Natural killer cell (primary cell): ENCODE results near the gene CDK3. TPM values are rescaled to one million over a fixed set of nuclear protein-coding genes. Genes with fewer than 3 reads are reported as not detected.
A peak's percentile ranks its signal among the peaks of the same experiment; 100 is the strongest.

Experiments
- ATAC-seq, 3 donors: fragments of 150-1000 bp in 2 of 3; fragments of 200-7000 bp in 1 of 3; cut with Tn5 transposase; 1 replicate in 1 of 3; 2 replicates in 2 of 3; pipeline ENCODE4 v1.10.0; 2021; ENCODE audit warnings: mild to moderate bottlenecking in 2 of 3, moderate library complexity in 2 of 3
- DNase-seq, 2 donors: peaks; one replicate each; pipeline versions ENCODE4 v3.0.0 to v3.0.0-alpha.2; 2013 to 2021; ENCODE audit warnings: mixed read lengths in 1 of 2
- H3K27ac ChIP-seq: one replicate; pipeline ENCODE4 v1.5.1; 2013; ENCODE audit warnings: mild to moderate bottlenecking, low read length
- H3K27me3 ChIP-seq: one replicate; pipeline ENCODE4 v1.6.1; 2013; ENCODE audit warnings: low read length; ENCODE audit not compliant: control insufficient read depth, insufficient read depth
- H3K36me3 ChIP-seq: one replicate; pipeline ENCODE4 v1.6.1; 2013; ENCODE audit warnings: low read length; ENCODE audit not compliant: control insufficient read depth, insufficient read depth
- H3K4me1 ChIP-seq: one replicate; pipeline ENCODE4 v1.6.1; 2013; ENCODE audit warnings: low read length; ENCODE audit not compliant: control insufficient read depth, insufficient read depth
- H3K4me3 ChIP-seq: one replicate; pipeline ENCODE4 v1.5.1; 2013; ENCODE audit warnings: low read length
- H3K9me3 ChIP-seq: one replicate; pipeline ENCODE4 v1.6.1; 2013; ENCODE audit warnings: low read length; ENCODE audit not compliant: control insufficient read depth, insufficient read depth
- H3K27ac Mint-ChIP-seq, 2 donors: one replicate each; pipeline ENCODE4 v1.8.0; 2022; ENCODE audit warnings: mild to moderate bottlenecking in 2 of 2, mixed read lengths in 2 of 2, moderate library complexity in 1 of 2
- H3K27me3 Mint-ChIP-seq, 2 donors: one replicate each; pipeline ENCODE4 v1.8.0; 2022; ENCODE audit warnings: low read depth in 2 of 2, mixed read lengths in 2 of 2
- H3K36me3 Mint-ChIP-seq: one replicate; pipeline ENCODE4 v1.8.0; 2022; ENCODE audit warnings: mixed read lengths
- H3K4me1 Mint-ChIP-seq, 2 donors: one replicate each; pipeline ENCODE4 v1.8.0; 2022; ENCODE audit warnings: mixed read lengths in 2 of 2
- H3K4me3 Mint-ChIP-seq: one replicate; pipeline ENCODE4 v1.8.0; 2022; ENCODE audit warnings: mild to moderate bottlenecking, moderate library complexity, mixed read lengths
- H3K9me3 Mint-ChIP-seq, 2 donors: one replicate each; pipeline ENCODE4 v1.8.0; 2022; ENCODE audit warnings: mixed read lengths in 2 of 2
- WGBS: methylation state at CpG from one replicate; pipeline ENCODE4 v1.1.7; 2013; ENCODE audit warnings: missing lambda C conversion rate; ENCODE audit not compliant: insufficient coverage; 5-methylcytosine and 5-hydroxymethylcytosine counted together
- intact Hi-C: fragments of 100-400 bp; cut with micrococcal nuclease; formaldehyde crosslinking; loops from one replicate; pipeline ENCODE4 v1.14.2; 2022
- total RNA-seq, 4 donors: library from RNA; stranded (reverse); fragments of 120-200 nt in 1 of 4; gene quantifications; one replicate each; pipeline versions ENCODE4 v1.2.3 to v1.2.4, GENCODE V29; 2013 to 2022
- TF ChIP-seq, protein P1 (sequence below): fragments of 200-600 bp; IDR thresholded peaks from one replicate; pipeline ENCODE4 v1.8.0; 2022; ENCODE audit warnings: antibody characterized with exemption

CDK3 gene
- 10 to 100 TPM in 2 of 3 donors, 1 to 10 TPM in 1; 5.5 to 13.6 (median 13.5) TPM for total RNA-seq
- 8.5 TPM for total RNA-seq (2013)

DNA sequence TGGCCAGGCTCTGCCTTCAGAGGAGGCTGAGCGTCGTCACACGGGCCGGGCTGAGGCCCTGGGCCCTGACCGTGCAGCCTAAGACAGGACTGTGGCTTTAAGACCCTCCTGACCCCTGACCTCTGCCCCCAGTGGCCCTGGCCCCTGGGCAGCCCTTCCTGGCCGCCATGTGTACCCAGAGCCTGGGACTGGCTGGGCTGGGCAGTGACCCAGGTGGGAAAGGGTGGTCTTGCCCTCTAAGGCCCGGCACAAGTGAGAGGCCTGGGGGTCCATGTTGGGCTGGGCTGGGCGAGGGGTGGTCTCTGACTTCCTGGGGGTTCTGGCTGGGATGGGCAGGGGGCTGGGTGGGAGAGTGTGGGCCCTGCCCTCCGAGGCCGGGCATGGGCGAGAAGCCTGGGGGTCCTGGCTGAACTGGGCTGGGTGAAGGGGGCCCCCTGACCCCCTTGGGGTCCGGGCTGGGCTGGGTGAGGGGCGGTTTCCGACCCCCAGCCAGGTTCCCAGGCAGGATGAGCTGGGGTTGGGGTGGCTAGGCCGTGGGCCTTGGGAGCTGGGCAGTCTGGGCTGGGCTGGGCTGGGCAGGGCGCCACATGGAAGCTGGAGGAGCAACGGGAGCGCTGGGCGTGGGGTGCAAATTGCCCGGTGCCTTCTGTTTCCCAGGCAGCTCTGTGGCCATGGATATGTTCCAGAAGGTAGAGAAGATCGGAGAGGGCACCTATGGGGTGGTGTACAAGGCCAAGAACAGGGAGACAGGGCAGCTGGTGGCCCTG is at the start of gene CDK3:
Gene CDK3 (plus strand): TSS at position 101 of the 767 bp plus-strand sequence. CDS start 571 bp downstream, at position 672.
- no peak for ATAC-seq
- H3K36me3 Mint-ChIP-seq: no peaks in the 10 kb centered on the region
- H3K27me3 Mint-ChIP-seq: no peaks in the 10 kb centered on the region
- TF ChIP-seq, protein P1, sequence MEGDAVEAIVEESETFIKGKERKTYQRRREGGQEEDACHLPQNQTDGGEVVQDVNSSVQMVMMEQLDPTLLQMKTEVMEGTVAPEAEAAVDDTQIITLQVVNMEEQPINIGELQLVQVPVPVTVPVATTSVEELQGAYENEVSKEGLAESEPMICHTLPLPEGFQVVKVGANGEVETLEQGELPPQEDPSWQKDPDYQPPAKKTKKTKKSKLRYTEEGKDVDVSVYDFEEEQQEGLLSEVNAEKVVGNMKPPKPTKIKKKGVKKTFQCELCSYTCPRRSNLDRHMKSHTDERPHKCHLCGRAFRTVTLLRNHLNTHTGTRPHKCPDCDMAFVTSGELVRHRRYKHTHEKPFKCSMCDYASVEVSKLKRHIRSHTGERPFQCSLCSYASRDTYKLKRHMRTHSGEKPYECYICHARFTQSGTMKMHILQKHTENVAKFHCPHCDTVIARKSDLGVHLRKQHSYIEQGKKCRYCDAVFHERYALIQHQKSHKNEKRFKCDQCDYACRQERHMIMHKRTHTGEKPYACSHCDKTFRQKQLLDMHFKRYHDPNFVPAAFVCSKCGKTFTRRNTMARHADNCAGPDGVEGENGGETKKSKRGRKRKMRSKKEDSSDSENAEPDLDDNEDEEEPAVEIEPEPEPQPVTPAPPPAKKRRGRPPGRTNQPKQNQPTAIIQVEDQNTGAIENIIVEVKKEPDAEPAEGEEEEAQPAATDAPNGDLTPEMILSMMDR: peak; percentile 28
- H3K9me3 ChIP-seq: no peaks in the 10 kb centered on the region
- no peak within 1 kb of the TSS for H3K4me3 ChIP-seq
- H3K27ac Mint-ChIP-seq: no peak within 1 kb of the TSS
- H3K4me1 ChIP-seq: peaks cover 11% of the 10 kb centered on the region
- peaks cover 10 to 11% of the 10 kb centered on the region in 2 donors for H3K4me1 Mint-ChIP-seq
- DNase-seq: no peak
- 93% methylated on average over 21 of the region's 21 CpGs for WGBS
- no peak within 1 kb of the TSS for H3K27ac ChIP-seq
- H3K27me3 ChIP-seq: no peaks in the 10 kb centered on the region
- no peaks in the 10 kb centered on the region for H3K9me3 Mint-ChIP-seq
- peaks cover 5% of the 10 kb centered on the region for H3K36me3 ChIP-seq
- intact Hi-C loops: no loop called here
- H3K4me3 Mint-ChIP-seq: no peak within 1 kb of the TSS

- WGBS: 80% methylated on average over 8 of the region's 8 CpGs
- Mint-ChIP-seq H3K9me3 (no peaks in the 10 kb centered on the region), H3K4me3 (no peak overlapping the region), H3K4me1 (no peaks in the 10 kb centered on the region), H3K27me3 (no peaks in the 10 kb centered on the region), H3K27ac (no peak overlapping the region), H3K36me3 (peaks cover 19% of the 10 kb centered on the region)
- ATAC-seq (peak in 1 of 3 donors; percentile 73), DNase-seq (no peak)
- H3K4me3 ChIP-seq: no peak overlapping the region
- intact Hi-C loops: no loop called here
- H3K4me1 ChIP-seq: no peaks in the 10 kb centered on the region
- H3K9me3 ChIP-seq: no peaks in the 10 kb centered on the region
- TF ChIP-seq, protein P1: no peak
- no peaks in the 10 kb centered on the region for H3K27me3 ChIP-seq
- peaks cover 59% of the 10 kb centered on the region for H3K36me3 ChIP-seq
- no peak overlapping the region for H3K27ac ChIP-seq
These were observed 49.6 kb upstream of the CDK3 start for GRCh38 chr17:75950855-75951554.

DNA sequence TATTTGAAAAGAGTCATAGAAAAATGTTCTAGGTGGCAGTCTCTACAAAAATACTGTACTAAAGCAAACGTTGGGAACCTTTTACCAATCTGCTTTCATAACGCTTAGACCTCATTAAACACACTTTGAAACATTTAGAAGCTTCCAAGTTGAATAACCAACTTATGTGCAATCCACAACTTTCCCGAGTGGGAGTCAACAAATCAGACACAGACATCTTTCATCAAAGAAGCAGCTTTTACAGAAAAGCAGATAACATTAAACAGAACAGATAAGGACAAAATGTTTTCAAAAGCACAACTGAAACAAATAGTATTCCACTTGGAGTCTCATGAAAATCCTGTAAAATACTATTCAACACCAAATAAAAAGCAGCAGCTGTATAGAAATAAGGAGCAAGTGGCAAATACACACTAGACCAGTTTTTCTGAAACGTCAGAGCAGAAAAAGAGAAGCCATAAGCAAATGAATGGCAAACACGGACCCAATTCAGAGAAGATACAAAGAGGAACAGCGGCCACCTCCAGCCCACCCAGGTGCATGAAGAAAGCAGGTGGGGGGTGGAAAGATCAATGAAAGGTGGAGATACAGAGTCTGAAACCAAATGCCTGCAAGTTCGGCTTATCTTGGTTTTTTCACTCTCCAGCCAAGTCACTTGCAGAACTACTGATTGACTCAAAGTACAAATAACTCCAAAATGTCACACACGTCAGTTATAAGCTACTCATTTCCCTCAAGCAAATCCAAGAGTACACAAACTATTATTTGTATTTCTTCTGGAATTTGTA is 41.4 kb upstream of the CDK3 start:
- peaks cover 19% of the 10 kb centered on the region for H3K36me3 ChIP-seq
- TF ChIP-seq, protein P1: no peak
- H3K9me3 ChIP-seq: no peaks in the 10 kb centered on the region
- Mint-ChIP-seq H3K9me3 (no peaks in the 10 kb centered on the region), H3K4me3 (no peak overlapping the region), H3K36me3 (no peaks in the 10 kb centered on the region), H3K27ac (no peak overlapping the region), H3K4me1 (peaks cover 0 to 5% of the 10 kb centered on the region in 2 donors), H3K27me3 (no peaks in the 10 kb centered on the region)
- ATAC-seq (no peak), DNase-seq (no peak)
- H3K4me3 ChIP-seq: no peak overlapping the region
- 89% methylated on average over 8 of the region's 8 CpGs for WGBS
- no peaks in the 10 kb centered on the region for H3K27me3 ChIP-seq
- peaks cover 3% of the 10 kb centered on the region for H3K4me1 ChIP-seq
- intact Hi-C loops: no loop called here
- no peak overlapping the region for H3K27ac ChIP-seq
